Peyer's patch (tissue), 4 donors: ENCODE results near the gene CDK13.

Experiments used
- CTCF ChIP-seq, 6 experiments: fragments of 450-650 bp in 4 of 6; fragments of 200-600 bp in 2 of 6; sonication (generic) in 1 of 6; IDR thresholded peaks; one replicate each; pipeline ENCODE4 v1.5.1; 2017 to 2019; ENCODE audit warnings: antibody characterized with exemption in 6 of 6, mild to moderate bottlenecking in 3 of 6, moderate library complexity in 1 of 6
- POLR2A ChIP-seq, 2 donors: fragments of 450-650 bp; IDR thresholded peaks; one replicate each; pipeline ENCODE4 v1.5.1; 2017; ENCODE audit warnings: antibody characterized with exemption in 2 of 2, mild to moderate bottlenecking in 2 of 2, moderate library complexity in 2 of 2

- TF ChIP-seq CTCF (IDR thresholded peaks at IDR 0.05) (no peak), POLR2A (IDR thresholded peaks at IDR 0.05) (no peak)
Observed at GRCh38 chr7:40101201-40101600, 151.1 kb downstream of the CDK13 start.
